Panc1 (cell line): Measurements from ENCODE around the gene LMOD1.

Experiments used
- CTCF ChIP-seq: fragments of 450-650 bp; IDR thresholded peaks from 2 replicates; pipeline ENCODE4 v1.5.1; 2017; ENCODE audit warnings: mild to moderate bottlenecking
- POLR2AphosphoS5 ChIP-seq: IDR thresholded peaks from 2 replicates; pipeline ENCODE4 v1.6.1; 2012; ENCODE audit warnings: mild to moderate bottlenecking, low read depth, low read length, moderate library complexity
- SIN3A ChIP-seq: IDR thresholded peaks from 2 replicates; pipeline ENCODE4 v1.6.1; 2012; ENCODE audit warnings: low read depth, mild to moderate bottlenecking, low read length, moderate library complexity, borderline replicate concordance; ENCODE audit not compliant: insufficient read depth
- TCF7L2 ChIP-seq: IDR thresholded peaks from 2 replicates; pipeline ENCODE4 v1.6.1; 2011; ENCODE audit warnings: mild to moderate bottlenecking, low read depth, low read length, inconsistent platforms

- TF ChIP-seq POLR2AphosphoS5 (no peak), CTCF (no peak), TCF7L2 (no peak), SIN3A (no peak)
Measured at GRCh38 chr1:201903135-201903534, 43.2 kb downstream of the LMOD1 start.
